OCI-LY1 (cell line): ENCODE results near the gene NR1I2.

Source experiments
- CTCF ChIP-seq: fragments of 200-600 bp; sonication (generic), shearing (Covaris generic); IDR thresholded peaks from 2 replicates; pipeline ENCODE4 v1.5.1; 2017; ENCODE audit warnings: mild to moderate bottlenecking, antibody characterized with exemption, low read length, moderate library complexity, mixed read lengths
- EZH2 ChIP-seq: fragments of 200-600 bp; sonication (generic), shearing (Covaris generic); IDR thresholded peaks from 2 replicates; pipeline ENCODE4 v1.8.0; 2017; ENCODE audit warnings: borderline replicate concordance, mixed run types, mild to moderate bottlenecking, antibody characterized with exemption, low read length, moderate library complexity, mixed read lengths

- TF ChIP-seq CTCF: no peak
- TF ChIP-seq EZH2: no peak
Observed at GRCh38 chr3:119859728-119860127, 77.8 kb downstream of the NR1I2 start.
